Stimulated activated naive CD8-positive, alpha-beta T cell treated with anti-CD3 and anti-CD28 coated beads, Interleukin-15, Interleukin-2, amounts not matched to agents 100 U/mL and 50 U/mL, for 24 hours (primary cell): Measurements from ENCODE around the gene CLTA.
"Not testable (repeated sequence)": the region's sequence is repeated elsewhere in the genome, so short reads cannot be mapped to it uniquely, and the experiment has no call there.

Source experiments
- ATAC-seq: fragments of 150-1000 bp; cut with Tn5 transposase; one replicate; pipeline ENCODE4 v1.10.0; 2021
- DNase-seq: peaks from one replicate; pipeline ENCODE4 v3.0.0; 2021

CLTA gene

GRCh38 chr9:36191290-36191645, 547 bp downstream of the CLTA start:
- ATAC-seq (no peak), DNase-seq (peak; percentile 53)

- no peak for DNase-seq
- ATAC-seq: no peak
These were observed 965 bp downstream of the CLTA start for GRCh38 chr9:36191686-36192085.

- no peak for ATAC-seq
- no peak for DNase-seq
These were observed 1.5 kb downstream of the CLTA start for GRCh38 chr9:36192196-36192595.

GRCh38 chr9:36193023-36193422, 2.3 kb downstream of the CLTA start:
- DNase-seq: no peak
- no peak for ATAC-seq

GRCh38 chr9:36194326-36195000, 3.7 kb downstream of the CLTA start:
- DNase-seq (no peak), ATAC-seq (no peak)

GRCh38 chr9:36204906-36205547, 14.3 kb downstream of the CLTA start:
- ATAC-seq (no peak), DNase-seq (no peak)

GRCh38 chr9:36207016-36207415, 16.3 kb downstream of the CLTA start:
- ATAC-seq (no peak), DNase-seq (no peak)

GRCh38 chr9:36207546-36208012, 16.9 kb downstream of the CLTA start:
- ATAC-seq (peak; percentile 42), DNase-seq (no peak)

GRCh38 chr9:36208521-36209253, 18.0 kb downstream of the CLTA start:
- no peak for ATAC-seq
- no peak for DNase-seq

- DNase-seq (no peak), ATAC-seq (no peak)
These were observed 20.0 kb downstream of the CLTA start for GRCh38 chr9:36210722-36211121.

GRCh38 chr9:36211510-36211909, 20.8 kb downstream of the CLTA start:
- ATAC-seq (no peak), DNase-seq (no peak)

- DNase-seq (no peak), ATAC-seq (no peak)
These were observed 22.7 kb downstream of the CLTA start for GRCh38 chr9:36213387-36213786.

GRCh38 chr9:36213989-36214388, 23.3 kb downstream of the CLTA start:
- ATAC-seq: no peak
- no peak for DNase-seq

GRCh38 chr9:36214571-36214970, 23.9 kb downstream of the CLTA start:
- DNase-seq (no peak), ATAC-seq (no peak)

- no peak for DNase-seq
- no peak for ATAC-seq
These were observed 26.7 kb downstream of the CLTA start for GRCh38 chr9:36217256-36217968.

- DNase-seq: no peak
- ATAC-seq: no peak
These were observed 27.3 kb downstream of the CLTA start for GRCh38 chr9:36218011-36218410.

GRCh38 chr9:36218411-36218901, 27.7 kb downstream of the CLTA start:
- peak; percentile 11 for DNase-seq
- ATAC-seq: peak; percentile 78

- DNase-seq (no peak), ATAC-seq (no peak)
These were observed 30.9 kb downstream of the CLTA start for GRCh38 chr9:36221667-36222066.

GRCh38 chr9:36222449-36222848, 31.7 kb downstream of the CLTA start:
- DNase-seq: no peak
- no peak for ATAC-seq

- ATAC-seq (no peak), DNase-seq (no peak)
These were observed 46.5 kb downstream of the CLTA start for GRCh38 chr9:36237230-36237629.

- ATAC-seq, DNase-seq: not testable (repeated sequence)
These were observed 48.5 kb downstream of the CLTA start for GRCh38 chr9:36239205-36239604.

GRCh38 chr9:36239675-36240074, 49.0 kb downstream of the CLTA start:
- not testable (repeated sequence) for ATAC-seq, DNase-seq
